ENCODE measurements around the gene PRDM2. TPM values are rescaled to one million over a fixed set of nuclear protein-coding genes. Genes with fewer than 3 reads are reported as not detected.

PRDM2 gene
- total RNA-seq, 1 experiment from 2014 or later: 64.2 TPM

- intact Hi-C loops (cut with micrococcal nuclease; ENCODE audit: unreplicated experiment): no loop called here
- Histone ChIP-seq H3K27me3 (replicated peaks; ENCODE audit: insufficient read depth, low read depth, low read length, poor library complexity) (no peaks in the 10 kb centered on the region), H3K36me3 (ENCODE audit: insufficient read depth, low read length, poor library complexity, severe bottlenecking) (no peaks in the 10 kb centered on the region), H3K4me1 (ENCODE audit: insufficient read depth, low read length, poor library complexity, severe bottlenecking) (peaks cover 27% of the 10 kb centered on the region), H3K9me3 (ENCODE audit: low read depth, low read length, poor library complexity, severe bottlenecking) (no peaks in the 10 kb centered on the region), H3K4me3 (ENCODE audit: low read depth, low read length, poor library complexity, severe bottlenecking) (no peak overlapping the region), H3K27ac (ENCODE audit: low read depth, low read length, poor library complexity, severe bottlenecking) (no peak overlapping the region)
- DNase-seq (ENCODE audit: low spot score): no peak
- CTCF ChIA-PET: no interaction called here
- no peak for TF ChIP-seq CTCF (conservative IDR thresholded peaks at IDR 0.05; ENCODE audit: low read depth, low read length)
- no peak for TF ChIP-seq EZH2 (IDR thresholded peaks at IDR 0.05; ENCODE audit: borderline replicate concordance, low read depth, low read length, poor library complexity, severe bottlenecking)
- BruUV-seq (replicated peaks): no TSS peak
- POLR2A ChIA-PET (ENCODE audit: low non-redundant PET): interaction anchor here (0.6 kb wide), 1 partner anchor 10 kb away, joined by 3 read pairs; no protein-coding TSS in a partner anchor
Measured at GRCh38 chr1:13754510-13755103, 54.6 kb downstream of the PRDM2 start.

- Histone ChIP-seq H3K9me3 (ENCODE audit: low read depth, low read length, poor library complexity, severe bottlenecking) (no peaks in the 10 kb centered on the region), H3K4me3 (ENCODE audit: low read depth, low read length, poor library complexity, severe bottlenecking) (no peak overlapping the region), H3K36me3 (ENCODE audit: insufficient read depth, low read length, poor library complexity, severe bottlenecking) (no peaks in the 10 kb centered on the region), H3K27ac (ENCODE audit: low read depth, low read length, poor library complexity, severe bottlenecking) (no peak overlapping the region), H3K27me3 (replicated peaks; ENCODE audit: insufficient read depth, low read depth, low read length, poor library complexity) (no peaks in the 10 kb centered on the region), H3K4me1 (ENCODE audit: insufficient read depth, low read length, poor library complexity, severe bottlenecking) (peaks cover 14% of the 10 kb centered on the region)
- no peak for DNase-seq (ENCODE audit: low spot score)
- TF ChIP-seq CTCF (conservative IDR thresholded peaks at IDR 0.05; ENCODE audit: low read depth, low read length) (no peak), EZH2 (IDR thresholded peaks at IDR 0.05; ENCODE audit: borderline replicate concordance, low read depth, low read length, poor library complexity, severe bottlenecking) (no peak)
- ChIA-PET POLR2A (ENCODE audit: low non-redundant PET) (interaction anchor here (0.7 kb wide), 1 partner anchor 109 kb away, joined by 5 read pairs; no protein-coding TSS in a partner anchor), CTCF (interaction anchor here (0.6 to 0.7 kb wide), 2 partner anchors 192 to 243 kb away, joined by 3 to 5 read pairs; partner anchors contain the start of gene LRRC38)
- BruUV-seq (replicated peaks): no TSS peak
- intact Hi-C loops (cut with micrococcal nuclease; ENCODE audit: unreplicated experiment): no loop called here
Measured at GRCh38 chr1:13756557-13757315, 56.7 kb downstream of the PRDM2 start.

- Histone ChIP-seq H3K9me3 (ENCODE audit: low read depth, low read length, poor library complexity, severe bottlenecking) (no peaks in the 10 kb centered on the region), H3K27me3 (replicated peaks; ENCODE audit: insufficient read depth, low read depth, low read length, poor library complexity) (no peaks in the 10 kb centered on the region), H3K36me3 (ENCODE audit: insufficient read depth, low read length, poor library complexity, severe bottlenecking) (no peaks in the 10 kb centered on the region), H3K4me1 (ENCODE audit: insufficient read depth, low read length, poor library complexity, severe bottlenecking) (peaks cover 19% of the 10 kb centered on the region), H3K4me3 (ENCODE audit: low read depth, low read length, poor library complexity, severe bottlenecking) (no peak overlapping the region), H3K27ac (ENCODE audit: low read depth, low read length, poor library complexity, severe bottlenecking) (no peak overlapping the region)
- ChIA-PET POLR2A (ENCODE audit: low non-redundant PET) (interaction anchor here (0.7 kb wide), 1 partner anchor 110 kb away, joined by 9 read pairs; no protein-coding TSS in a partner anchor), CTCF (interaction anchor here (0.6 to 0.7 kb wide), 2 partner anchors 11 to 191 kb away, joined by 5 to 12 read pairs; no protein-coding TSS in a partner anchor)
- intact Hi-C loops (cut with micrococcal nuclease; ENCODE audit: unreplicated experiment): no loop called here
- no peak for DNase-seq (ENCODE audit: low spot score)
- TF ChIP-seq CTCF (conservative IDR thresholded peaks at IDR 0.05; ENCODE audit: low read depth, low read length): no peak
- BruUV-seq (replicated peaks): no TSS peak
Measured at GRCh38 chr1:13757693-13758092, 57.7 kb downstream of the PRDM2 start.
